HG02870 (cell line): Measurements from ENCODE around the gene ARHGAP10.
"Not testable (repeated sequence)": the region's sequence is repeated elsewhere in the genome, so short reads cannot be mapped to it uniquely, and the experiment has no call there.

Experiments
- ATAC-seq: cut with Tn5 transposase; IDR thresholded peaks from one replicate; pipeline ENCODE4 v1.9.1; 2021; ENCODE audit warnings: mild to moderate bottlenecking, moderate library complexity; ENCODE audit not compliant: unreplicated experiment

ARHGAP10 gene

DNA sequence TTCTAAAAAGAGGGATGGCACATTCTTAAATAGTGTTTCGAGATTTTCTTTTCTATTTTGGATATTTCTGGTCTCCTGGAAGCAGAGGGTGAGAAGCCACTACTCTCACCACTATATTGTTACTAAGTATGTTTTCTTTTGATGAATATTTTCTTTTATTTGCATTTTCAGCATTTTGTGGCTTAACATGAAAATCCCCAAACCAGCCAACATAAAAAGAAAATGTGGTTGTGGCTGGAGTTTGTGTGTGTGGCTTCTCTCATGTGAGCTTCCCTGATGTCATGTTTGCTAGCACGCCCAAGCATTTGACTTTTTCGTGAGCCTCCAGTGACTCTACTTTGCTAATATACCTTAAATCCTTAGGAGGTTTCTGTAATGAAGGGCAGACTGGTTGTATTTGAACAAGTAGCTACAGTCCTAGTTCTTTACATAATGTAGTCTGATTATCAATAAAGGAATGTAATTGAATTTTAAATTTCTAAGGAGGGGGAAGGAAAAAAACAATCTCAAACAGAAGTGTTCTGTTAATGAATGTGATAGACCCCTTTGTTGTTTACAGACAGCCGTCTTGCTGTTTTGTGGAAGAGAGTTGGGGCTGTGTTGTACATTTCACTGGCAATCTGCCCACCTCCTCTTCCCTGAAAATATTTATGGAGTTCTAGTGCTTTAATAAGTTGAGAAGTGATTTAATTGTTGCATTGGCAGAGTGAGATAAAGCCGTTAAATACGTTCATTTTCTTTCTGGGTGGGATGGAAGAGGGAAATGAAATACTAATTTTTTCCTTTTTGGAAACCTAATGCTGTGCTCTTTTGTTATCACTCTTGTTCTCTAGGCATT, 114.6 kb downstream of the ARHGAP10 start:
- ATAC-seq, result peak; percentile 76

DNA sequence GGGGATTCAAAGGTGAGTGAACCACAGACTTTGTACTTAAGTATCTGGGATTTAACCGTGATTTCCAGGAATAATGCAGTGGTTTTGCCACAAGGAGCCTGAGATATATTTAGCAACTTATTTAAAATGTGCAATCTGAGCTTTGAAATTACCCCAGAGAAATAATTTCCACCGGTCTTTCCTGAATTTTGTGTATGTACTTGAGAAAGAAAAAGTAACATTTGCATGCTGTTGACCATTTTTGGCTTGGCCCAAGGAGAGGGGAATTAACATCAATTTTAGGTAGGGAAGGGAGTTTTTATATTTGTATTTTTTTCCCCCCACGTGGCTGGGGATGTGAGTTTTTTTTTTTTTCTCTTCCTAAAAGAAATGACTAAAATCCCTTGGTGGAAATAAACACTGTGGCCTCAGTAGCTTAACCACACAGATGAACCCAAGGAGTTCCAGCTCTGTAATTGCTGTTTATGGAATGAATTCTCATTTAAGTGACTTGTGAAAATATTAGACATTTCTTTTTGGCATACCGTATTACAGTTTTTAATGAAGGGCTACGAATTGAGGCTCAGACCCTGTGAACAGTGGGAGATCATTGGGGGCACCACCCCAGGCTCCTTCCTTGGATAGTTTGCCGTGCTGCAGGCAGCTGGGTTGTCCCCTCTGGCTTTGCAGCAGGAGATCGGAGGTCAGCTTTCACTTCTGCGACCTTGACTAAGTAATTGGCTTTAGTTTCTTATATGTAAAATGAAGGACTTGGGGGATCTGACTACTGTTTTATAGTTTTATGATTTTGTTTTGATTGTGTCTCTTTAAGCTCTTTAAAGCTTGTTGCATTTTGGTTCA, 116.1 kb downstream of the ARHGAP10 start:
- no peak for ATAC-seq

DNA sequence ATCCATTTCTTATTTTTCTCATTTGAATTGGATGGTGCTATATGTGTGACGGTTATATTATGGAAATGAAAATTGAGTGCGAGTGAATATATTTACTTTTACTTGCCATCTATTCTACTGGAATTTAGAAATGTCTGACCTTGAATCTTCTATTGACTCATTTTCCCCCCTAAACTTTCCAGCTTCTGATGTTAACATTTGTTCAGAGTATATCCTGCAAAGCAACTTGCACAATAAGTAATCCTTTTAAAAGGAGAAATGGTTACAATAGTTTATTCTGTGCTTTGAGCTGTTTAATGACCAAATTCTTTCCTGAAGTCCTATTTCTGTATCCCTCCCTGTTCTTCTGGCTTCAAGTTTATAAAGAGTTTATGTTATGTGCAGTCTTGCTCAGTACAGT, 116.7 kb downstream of the ARHGAP10 start:
- ATAC-seq, result no peak

DNA sequence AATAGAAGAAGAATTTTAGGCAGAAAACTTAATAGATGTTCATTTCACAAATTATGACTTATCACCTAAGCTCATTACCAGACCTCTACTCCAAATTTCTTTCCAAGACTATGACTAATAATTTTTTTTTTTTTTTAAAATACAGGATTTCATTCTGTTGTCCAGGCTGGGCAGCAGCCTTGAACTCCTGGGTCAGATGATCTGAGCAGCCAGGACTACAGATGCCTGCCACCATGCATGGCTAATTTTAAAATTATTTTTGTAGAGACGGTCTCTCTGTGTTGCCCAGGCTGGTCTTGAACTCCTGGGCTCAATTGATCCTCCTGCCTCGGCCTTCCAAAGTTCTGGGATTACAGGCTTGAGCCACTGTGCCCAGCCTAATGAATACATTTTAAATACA, 119.2 kb downstream of the ARHGAP10 start:
- ATAC-seq, result no peak

DNA sequence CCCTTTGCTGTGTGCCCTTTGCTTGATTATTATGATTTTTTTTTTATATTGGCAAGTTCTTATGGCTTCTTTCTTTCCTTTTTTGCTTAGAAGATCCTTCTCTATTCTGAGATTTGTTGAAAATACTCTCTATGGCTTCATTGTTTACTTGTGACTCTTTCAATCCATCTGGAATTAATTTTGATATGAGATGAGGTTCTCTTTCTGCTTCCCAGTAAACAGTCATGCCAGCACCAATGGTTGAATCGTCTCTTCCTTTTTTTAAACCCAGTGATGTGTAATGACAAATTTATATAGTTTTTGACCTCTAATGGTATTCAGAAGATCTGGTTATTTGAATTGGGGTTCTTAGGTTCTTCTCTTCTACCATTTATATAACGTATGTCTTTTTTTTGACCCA, 121.8 kb downstream of the ARHGAP10 start:
- ATAC-seq, result no peak

DNA sequence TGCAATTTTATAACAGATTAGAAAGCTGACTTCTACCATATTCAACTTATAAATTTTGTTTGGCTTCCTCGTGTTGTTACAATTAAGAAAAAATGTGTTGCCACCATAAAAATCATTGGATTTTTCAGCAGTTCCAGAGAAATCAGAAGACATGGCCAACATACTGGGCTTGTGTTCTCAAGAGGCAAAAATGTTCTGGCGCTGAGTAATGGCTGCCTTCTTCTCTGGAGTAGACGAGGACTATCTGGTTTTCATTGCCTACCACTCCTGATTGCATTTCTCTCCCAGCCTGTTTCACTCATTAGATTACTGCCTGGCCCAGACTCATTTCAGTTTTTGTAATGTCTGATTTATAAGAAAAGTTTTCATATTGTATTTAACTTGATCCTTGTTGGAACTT, 122.3 kb downstream of the ARHGAP10 start:
- no peak for ATAC-seq

DNA sequence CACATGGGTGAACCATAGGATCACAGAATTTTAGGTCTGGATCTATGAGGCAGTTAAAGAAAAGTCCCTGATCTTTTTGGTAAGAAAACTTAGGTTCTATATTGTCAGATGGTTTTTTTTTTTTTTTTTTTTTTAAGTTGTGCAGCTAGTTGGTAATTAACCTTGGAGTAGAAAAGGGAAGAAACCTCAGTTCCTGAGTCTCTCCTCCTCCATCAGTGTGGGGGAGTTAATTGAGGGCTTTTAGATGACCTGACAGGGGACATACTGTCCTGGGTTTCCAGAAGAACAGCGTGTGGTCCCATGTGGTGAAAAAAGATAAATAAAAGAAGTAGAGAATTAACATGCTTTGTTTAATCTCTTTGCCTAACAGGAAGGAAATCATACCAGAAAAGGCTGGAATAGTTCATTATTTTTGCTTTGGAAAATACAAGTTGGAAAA, 123.7 kb downstream of the ARHGAP10 start:
- no peak for ATAC-seq

DNA sequence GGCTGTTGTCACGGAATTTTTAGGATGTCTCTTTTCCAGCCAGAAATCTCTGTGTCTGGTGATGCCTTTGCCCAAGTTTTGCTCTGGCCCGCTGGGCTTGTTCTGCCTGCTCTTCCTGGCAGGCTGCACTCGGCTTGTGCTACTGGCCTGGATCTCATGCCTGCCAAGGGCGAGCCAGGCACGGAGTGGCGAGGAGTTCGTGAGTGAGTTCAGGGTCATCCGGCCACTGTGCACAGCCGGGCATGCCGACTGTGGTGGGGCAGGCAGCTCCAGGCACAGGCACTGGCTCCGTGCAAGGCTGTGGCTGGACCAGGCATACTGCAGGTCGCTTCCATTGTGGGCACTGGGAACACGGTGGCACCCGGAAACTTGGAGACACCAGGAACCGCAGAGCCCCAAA, 129.1 kb downstream of the ARHGAP10 start:
- ATAC-seq, result no peak

DNA sequence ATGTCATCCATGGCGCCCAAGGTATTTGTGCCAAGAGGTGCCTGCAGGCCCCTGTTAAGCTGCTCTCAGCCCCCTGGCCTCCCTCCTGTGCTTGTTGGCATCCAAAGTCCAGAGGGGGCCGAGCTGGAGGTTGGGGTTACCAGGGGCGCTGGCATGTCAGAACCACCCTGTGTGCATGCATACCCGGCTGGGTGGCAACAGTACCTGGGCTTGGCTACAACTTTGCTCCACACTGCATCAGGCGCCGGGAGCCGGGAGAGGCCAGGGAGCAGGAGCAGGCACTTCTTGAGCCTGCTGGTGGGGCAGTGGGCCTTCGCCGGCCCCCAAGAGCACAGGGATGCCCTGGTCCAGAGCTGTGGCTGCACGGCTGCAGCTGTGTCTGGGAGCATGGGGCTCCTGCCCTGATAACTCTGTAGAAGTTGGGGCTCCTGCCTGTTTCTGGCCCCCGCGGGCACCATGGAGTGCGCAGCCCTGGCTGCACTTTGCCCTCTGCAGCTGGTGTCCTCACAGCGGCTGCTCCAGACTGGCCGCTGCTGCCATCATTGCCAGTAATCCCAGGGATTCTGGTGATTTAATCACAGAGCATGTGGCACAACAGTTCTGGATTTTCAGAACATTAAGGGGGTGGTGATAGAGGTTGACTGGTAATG, 130.3 kb downstream of the ARHGAP10 start:
- ATAC-seq, result no peak

DNA sequence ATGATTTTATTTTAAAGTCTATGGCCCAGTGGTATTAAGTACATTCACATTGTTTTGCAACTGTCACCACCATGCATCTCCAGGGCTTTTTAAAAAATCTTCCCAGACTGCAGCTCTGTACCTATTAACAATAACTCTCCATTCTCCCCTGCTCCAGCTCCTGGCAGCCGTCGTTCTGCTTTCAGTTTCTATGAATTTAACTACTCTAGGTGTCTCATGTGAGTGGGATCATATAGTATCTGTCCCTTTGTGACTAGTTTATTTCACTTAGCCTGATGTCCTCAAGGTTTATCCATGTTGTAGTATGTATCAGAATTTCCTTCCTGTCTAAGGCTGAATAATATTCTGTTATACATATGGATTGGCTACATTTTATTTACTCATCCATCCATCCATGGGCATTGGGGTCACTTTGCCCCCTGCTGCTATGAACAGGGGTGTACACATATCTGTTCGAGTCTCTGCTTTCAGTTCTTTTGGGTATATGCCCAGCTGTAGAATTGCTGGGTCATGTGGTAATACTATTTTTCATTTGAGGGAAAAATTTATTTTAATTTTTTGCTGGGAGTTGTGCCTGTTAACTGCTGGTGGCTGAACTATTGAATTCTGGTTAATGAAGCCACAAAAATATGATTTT, 131.3 kb downstream of the ARHGAP10 start:
- no peak for ATAC-seq

DNA sequence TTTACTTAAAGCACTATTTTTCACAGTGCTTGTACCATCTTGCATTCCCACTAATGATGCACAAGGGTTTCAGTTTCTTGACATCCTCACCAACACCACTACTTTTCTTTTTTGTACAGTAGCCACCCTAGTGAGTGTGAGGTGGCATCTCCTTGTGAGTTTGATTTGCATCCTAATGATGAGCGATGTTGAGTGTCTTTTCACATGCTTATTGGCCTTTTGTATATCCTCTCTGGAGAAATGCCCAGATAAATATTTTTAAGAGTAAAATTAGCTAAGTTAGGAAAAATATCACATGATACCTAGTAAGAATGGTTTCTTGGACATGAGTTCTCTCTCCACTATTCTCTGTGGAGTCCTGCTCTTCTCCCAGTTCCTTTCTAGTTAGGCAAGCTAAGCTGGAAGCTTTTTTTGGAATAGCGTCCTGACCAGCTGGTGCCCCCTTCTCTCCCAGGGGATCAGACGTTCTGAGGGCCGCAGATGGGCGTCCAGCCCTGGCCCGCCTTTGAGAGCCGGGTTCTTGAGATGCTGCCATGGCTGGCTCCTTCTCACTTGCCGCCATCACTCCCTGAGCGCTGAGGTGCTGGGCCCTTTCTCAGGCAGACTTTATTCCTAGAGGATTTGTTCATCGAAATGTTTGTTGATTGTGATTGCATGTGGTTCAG, 132.1 kb downstream of the ARHGAP10 start:
- ATAC-seq, result no peak

DNA sequence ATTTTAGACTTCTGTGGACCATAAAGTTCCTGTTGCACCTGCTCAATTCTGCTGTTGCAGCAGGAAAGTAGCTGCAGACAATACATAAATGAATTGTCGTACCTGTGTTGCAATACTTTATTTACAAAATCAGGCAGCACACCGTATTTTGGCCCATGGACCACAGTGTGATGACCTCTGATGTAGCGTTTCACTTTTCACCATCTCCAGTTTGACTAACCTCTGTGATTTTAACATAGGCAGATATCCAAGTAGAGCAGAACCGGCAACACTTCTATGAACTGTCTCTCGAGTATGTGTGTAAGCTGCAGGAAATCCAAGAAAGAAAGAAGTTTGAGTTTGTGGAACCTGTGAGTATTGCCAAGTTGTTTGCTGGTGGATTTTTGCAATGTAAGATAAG, 132.7 kb downstream of the ARHGAP10 start:
- ATAC-seq, result no peak

DNA sequence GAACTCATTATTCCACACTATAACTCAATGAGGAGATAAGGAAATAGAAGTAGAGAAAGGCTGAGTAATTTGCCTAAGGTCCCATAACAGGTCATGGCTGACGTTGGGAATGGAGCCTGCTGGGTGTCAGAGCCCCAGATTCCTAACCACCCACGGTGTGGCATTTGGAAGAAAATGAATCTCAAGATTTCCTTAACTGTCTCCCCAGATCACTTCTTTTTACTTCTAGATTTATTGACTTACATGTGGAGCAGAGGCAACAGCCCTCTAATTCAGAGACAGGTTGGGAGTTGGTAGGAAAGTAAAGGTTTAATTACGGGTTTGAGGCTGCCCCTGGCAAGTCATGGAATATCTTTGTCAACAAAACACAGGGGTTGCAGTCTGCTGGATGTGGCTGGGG, 134.0 kb downstream of the ARHGAP10 start:
- ATAC-seq, result no peak

DNA sequence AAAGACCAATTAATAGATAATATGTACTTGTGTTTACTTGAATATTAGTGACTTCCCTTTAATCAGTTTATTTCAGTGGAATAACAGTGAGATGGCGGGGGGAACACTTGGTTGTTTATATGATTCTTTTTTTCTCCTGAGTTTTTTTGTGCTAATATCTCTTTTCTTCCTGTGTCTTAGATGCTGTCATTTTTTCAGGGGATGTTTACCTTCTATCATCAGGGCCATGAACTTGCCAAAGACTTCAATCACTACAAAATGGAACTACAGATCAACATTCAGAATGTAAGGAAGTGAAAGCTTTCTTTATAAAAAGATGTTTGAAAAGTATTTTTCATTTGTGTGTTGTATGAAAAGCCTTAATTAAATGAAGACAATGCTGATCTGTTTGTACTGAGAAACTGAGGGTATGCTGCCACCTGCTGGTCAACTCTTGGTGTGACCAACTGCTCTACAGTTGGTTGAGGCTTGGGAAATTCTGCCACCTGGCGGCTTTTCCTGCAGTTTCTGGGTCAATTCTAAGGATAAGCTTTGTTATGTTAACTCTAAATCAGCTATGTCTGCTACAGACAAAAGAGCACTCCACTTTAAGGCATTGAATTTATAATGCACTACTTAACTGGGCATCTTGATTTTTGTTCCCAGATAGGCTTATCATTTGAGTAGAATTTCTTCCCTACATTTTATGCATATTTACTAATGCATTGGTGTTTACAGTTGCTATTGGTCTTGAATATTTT, 134.8 kb downstream of the ARHGAP10 start:
- ATAC-seq, result peak; percentile 90

DNA sequence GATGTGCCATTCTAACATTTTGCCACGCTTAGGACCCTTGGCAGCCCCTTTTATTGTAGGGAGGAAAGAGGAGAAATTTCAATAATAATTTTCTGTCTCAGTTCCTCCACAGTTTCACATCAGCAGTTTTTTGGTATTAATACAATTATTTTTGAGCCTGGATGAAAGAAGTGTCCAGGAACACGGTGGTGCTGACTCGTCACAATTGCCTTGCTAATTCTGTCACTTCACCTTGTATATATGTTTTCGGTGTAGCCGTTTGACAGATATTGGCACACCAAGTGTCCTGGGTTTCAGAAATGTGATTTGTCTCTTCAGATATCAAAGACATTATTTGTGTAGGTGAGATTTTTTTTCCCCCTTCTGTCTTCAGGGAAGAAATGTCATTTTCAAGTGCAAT, 142.2 kb downstream of the ARHGAP10 start:
- ATAC-seq, result no peak

DNA sequence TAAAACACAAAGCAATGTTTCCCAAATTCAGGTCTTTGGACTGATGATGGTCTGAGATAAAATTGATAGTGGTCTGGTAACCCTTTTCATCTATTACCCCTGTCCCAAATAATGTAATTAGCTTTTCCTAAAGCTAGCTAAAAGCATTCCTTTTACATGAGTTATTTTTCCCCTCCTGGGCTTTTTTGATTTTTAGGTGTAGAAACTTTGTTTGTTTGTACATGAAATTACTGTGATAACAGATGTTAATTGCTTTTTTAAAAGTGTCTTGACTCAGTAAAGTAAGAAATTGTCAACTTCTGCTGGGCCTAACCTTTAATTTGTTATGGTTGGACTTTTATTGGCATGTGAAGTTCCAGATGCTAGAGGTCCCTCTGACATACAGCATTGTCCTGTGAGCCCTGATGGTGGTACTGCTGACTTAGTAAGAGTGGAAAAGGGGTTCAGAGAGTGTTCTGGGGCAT, 145.5 kb downstream of the ARHGAP10 start:
- no peak for ATAC-seq

DNA sequence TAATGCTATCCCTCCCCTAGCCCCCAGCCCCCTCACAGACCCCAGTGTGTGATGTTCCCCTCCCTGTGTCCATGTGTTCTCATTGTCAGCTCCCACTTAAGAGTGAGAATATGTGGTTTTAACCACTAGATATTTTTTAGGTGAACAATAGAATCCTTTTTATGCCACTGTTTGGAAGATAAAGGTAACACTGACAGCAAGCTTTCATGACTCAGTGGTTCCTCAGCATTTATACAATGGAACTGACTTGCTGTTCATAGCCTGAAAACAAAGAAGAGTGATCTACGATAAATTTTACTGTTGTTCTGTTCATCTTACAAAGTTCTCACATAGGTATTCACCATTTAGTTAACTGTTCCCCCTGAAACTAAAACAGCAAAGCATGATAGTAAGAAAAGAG, 147.8 kb downstream of the ARHGAP10 start:
- no peak for ATAC-seq

DNA sequence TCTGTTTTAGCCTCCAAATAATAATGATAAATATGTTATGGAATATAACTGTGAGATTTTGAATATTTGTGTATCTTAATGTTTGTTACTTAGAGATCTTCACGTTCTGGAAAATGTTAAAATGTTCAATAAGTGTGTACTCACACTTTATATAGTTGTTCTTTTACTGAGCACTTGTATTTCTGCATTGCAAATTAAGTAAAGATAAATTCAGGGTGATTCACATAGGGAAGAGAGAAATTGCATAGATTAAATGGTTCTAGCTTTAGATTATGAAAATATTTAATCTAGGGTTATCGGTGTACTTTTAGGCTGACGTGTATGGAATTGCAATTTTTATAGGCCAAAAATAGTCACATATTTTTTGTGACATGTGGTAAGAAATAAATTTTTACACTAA, 148.6 kb downstream of the ARHGAP10 start:
- no peak for ATAC-seq

DNA sequence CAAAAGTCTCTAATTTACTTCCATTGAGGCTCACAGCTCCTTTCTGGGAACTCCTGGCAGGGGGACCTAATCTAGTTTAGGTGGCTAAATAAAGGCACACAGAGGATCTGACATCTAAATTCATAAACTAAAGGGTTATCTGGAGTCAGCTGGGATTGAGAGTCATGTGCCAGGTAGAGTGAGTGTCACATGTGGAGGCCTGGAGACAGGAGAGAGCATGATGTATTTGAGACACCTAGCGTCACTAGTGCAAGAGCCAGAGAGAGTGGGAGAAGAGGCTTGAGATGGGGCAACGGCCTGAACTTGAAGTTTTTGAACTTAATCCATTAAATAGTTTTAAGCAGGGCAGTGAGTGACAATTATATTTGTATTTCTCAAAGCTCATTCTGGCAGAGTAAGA, 152.6 kb downstream of the ARHGAP10 start:
- no peak for ATAC-seq

DNA sequence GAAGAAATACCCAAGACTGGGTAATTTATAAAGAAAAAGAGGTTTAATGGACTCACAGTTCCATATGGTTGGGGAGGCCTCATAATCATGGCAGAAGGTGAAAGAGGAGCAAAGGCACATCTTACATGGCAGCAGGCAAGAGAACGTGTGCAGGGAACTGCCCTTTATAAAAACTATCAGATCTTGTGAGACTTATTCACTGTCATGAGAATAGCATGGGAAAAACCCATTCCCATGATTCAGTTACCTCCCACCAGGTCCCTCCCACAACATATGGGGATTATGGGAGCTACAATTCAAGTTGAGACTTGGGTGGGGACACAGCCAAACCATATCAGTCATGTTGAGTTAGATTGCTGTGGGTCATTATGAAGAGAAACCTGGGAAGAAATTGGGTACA, 153.3 kb downstream of the ARHGAP10 start:
- not testable (repeated sequence) for ATAC-seq
